ENCODE results near the gene ARHGEF37.
A peak's percentile ranks its signal among the peaks of the same experiment; 100 is the strongest.

ARHGEF37 gene

DNA sequence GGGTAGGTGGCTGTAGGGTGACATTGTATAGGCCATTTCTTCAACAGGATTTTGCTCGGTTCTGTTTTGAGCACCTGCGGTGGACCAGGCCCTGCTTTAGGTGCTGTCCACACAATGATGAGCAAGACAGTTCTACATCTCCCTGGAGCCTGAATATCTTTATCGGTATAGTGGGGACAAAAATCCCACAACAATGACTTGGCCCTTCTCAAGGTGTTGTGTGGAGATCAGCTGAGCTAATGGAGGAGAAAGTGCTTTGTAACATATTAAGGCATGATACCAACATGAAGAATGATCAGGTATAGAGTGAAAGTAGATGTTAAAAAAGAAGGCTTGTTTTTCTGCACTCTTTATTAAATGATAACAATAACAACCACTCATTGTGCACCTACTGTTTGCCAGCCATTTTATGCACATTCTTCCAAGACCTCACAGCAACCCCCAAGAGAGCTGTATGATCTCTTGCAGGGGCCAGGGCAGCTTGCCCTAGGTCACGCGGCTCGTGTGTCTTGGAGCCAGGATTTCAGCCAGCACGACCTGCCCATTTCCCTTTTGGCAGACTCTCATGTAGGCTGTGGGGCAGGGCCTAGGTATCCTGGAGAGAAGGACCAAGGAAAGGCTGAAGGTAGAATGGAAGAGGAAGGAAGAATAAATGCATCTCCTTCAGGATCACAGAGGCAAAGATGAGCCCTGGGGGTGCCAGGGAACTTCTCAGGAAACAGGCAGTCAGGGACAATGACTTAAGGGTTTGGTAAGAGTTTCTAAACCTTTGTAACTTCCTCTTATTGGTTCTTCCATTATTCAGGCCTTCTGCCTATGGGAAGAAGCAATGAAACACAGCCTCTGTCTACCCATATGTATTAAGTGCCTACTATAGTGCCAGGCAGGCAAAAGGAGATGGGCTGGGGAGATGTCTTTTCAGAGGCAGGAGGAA lies 98.8 kb downstream of the ARHGEF37 start:
- no peaks in the 10 kb centered on the region for H3F3A ChIP-seq (ENCODE audit: control insufficient read depth, insufficient read depth)
- H3K79me2 ChIP-seq (ENCODE audit: control insufficient read depth, low read length) = no peaks in the 10 kb centered on the region
- H3K4me2 ChIP-seq (ENCODE audit: low read length) = peak overlapping the region; percentile 22
- H3K4me3 ChIP-seq (ENCODE audit: low read length) = no peak overlapping the region
- H3K9me3 ChIP-seq (ENCODE audit: control insufficient read depth, insufficient read depth, low read length) = no peaks in the 10 kb centered on the region
- H3K27ac ChIP-seq (ENCODE audit: low read depth, low read length) = no peak overlapping the region
- H3K4me1 ChIP-seq (ENCODE audit: control insufficient read depth, low read length) = peaks cover 31% of the 10 kb centered on the region
- no peaks in the 10 kb centered on the region for H4K20me1 ChIP-seq (ENCODE audit: control insufficient read depth, insufficient read depth, low read depth, low read length)
- no peaks in the 10 kb centered on the region for H3K36me3 ChIP-seq (ENCODE audit: control insufficient read depth, low read length)
- H3K9me2 ChIP-seq (replicated peaks; ENCODE audit: control insufficient read depth, low read length) = no peaks in the 10 kb centered on the region
- H3K27me3 ChIP-seq (ENCODE audit: control insufficient read depth, low read length) = peaks cover 22% of the 10 kb centered on the region
- TF ChIP-seq EZH2phosphoT487 (IDR thresholded peaks at IDR 0.05; ENCODE audit: borderline replicate concordance, low read length) (no peak), CTCF (IDR thresholded peaks at IDR 0.05; ENCODE audit: low read depth, low read length, poor library complexity, severe bottlenecking) (no peak)

DNA sequence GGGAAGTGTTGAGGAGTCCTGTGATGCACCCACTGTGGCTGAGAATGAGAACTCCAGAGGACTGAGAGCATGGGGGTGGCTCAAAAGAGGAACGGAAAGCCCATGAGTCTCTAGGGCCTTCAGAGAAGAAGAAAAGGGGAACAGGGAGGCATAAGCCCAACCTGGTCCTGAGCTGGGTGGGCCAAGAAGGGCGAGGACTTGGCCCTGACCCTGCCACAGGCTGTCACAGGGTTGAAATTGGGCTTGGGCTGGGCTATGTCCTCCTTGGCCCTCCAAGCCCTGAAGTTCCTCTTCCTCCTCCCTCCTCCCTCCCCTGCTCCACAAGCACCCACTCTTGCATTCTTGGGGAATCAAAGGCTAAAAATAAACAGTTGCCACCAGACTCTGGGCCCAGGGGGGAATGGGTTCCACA lies 99.5 kb downstream of the ARHGEF37 start:
- no peaks in the 10 kb centered on the region for H3K36me3 ChIP-seq (ENCODE audit: control insufficient read depth, low read length)
- H3F3A ChIP-seq (ENCODE audit: control insufficient read depth, insufficient read depth) = no peaks in the 10 kb centered on the region
- H3K4me2 ChIP-seq (ENCODE audit: low read length) = peak overlapping the region; percentile 22
- peak; percentile 25 for TF ChIP-seq CTCF (IDR thresholded peaks at IDR 0.05; ENCODE audit: low read depth, low read length, poor library complexity, severe bottlenecking)
- TF ChIP-seq EZH2phosphoT487 (IDR thresholded peaks at IDR 0.05; ENCODE audit: borderline replicate concordance, low read length) = no peak
- no peak overlapping the region for H3K27ac ChIP-seq (ENCODE audit: low read depth, low read length)
- peaks cover 23% of the 10 kb centered on the region for H3K27me3 ChIP-seq (ENCODE audit: control insufficient read depth, low read length)
- H3K4me3 ChIP-seq (ENCODE audit: low read length) = no peak overlapping the region
- no peaks in the 10 kb centered on the region for H3K9me3 ChIP-seq (ENCODE audit: control insufficient read depth, insufficient read depth, low read length)
- no peaks in the 10 kb centered on the region for H3K79me2 ChIP-seq (ENCODE audit: control insufficient read depth, low read length)
- H4K20me1 ChIP-seq (ENCODE audit: control insufficient read depth, insufficient read depth, low read depth, low read length) = no peaks in the 10 kb centered on the region
- no peaks in the 10 kb centered on the region for H3K9me2 ChIP-seq (replicated peaks; ENCODE audit: control insufficient read depth, low read length)
- peaks cover 28% of the 10 kb centered on the region for H3K4me1 ChIP-seq (ENCODE audit: control insufficient read depth, low read length)

DNA sequence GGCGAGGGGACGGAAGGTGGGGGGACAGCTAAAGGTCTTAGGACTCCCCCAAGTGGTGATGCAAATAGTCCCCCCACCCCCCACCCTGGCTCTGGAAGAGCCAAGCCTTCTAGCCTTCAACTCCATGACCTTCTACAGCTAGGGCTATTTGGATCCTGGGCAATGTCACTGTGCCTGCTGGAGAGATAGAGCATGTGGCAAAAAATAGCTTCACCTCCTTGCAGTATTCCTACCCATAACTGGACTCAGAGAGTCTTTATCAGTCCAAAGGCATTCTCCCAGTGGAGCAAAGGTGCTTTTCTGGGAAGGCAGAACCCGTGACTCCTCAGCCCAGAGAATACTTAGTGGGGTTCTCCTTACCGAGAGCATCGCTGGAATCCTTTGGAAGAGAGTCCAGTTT lies 100.0 kb downstream of the ARHGEF37 start:
- H3K4me2 ChIP-seq (ENCODE audit: low read length) = peak overlapping the region; percentile 22; the same call in 1 of the 2 replicates
- H3K27me3 ChIP-seq (ENCODE audit: control insufficient read depth, low read length) = peaks cover 25% of the 10 kb centered on the region
- H3K79me2 ChIP-seq (ENCODE audit: control insufficient read depth, low read length) = no peaks in the 10 kb centered on the region
- no peak overlapping the region for H3K27ac ChIP-seq (ENCODE audit: low read depth, low read length)
- no peaks in the 10 kb centered on the region for H4K20me1 ChIP-seq (ENCODE audit: control insufficient read depth, insufficient read depth, low read depth, low read length)
- H3K4me1 ChIP-seq (ENCODE audit: control insufficient read depth, low read length) = peaks cover 23% of the 10 kb centered on the region
- TF ChIP-seq CTCF (IDR thresholded peaks at IDR 0.05; ENCODE audit: low read depth, low read length, poor library complexity, severe bottlenecking) = no peak
- TF ChIP-seq EZH2phosphoT487 (IDR thresholded peaks at IDR 0.05; ENCODE audit: borderline replicate concordance, low read length) = no peak
- no peaks in the 10 kb centered on the region for H3K9me3 ChIP-seq (ENCODE audit: control insufficient read depth, insufficient read depth, low read length)
- H3K4me3 ChIP-seq (ENCODE audit: low read length) = no peak overlapping the region
- no peaks in the 10 kb centered on the region for H3K36me3 ChIP-seq (ENCODE audit: control insufficient read depth, low read length)
- no peaks in the 10 kb centered on the region for H3F3A ChIP-seq (ENCODE audit: control insufficient read depth, insufficient read depth)
- H3K9me2 ChIP-seq (replicated peaks; ENCODE audit: control insufficient read depth, low read length) = no peaks in the 10 kb centered on the region
